ENCODE data around the gene NRN1.

The NRN1 gene

GRCh38 chr6:6002848-6003620 is 3.7 kb downstream of the NRN1 start:
- in situ Hi-C loops (cut with HindIII; ENCODE audit: low sequenced_read_pairs), result no loop called here

- in situ Hi-C loops (cut with HindIII; ENCODE audit: low sequenced_read_pairs), result no loop called here
Measured at GRCh38 chr6:6002005-6002847, 4.5 kb downstream of the NRN1 start.

- in situ Hi-C loops (cut with HindIII; ENCODE audit: low sequenced_read_pairs), result no loop called here
Measured at GRCh38 chr6:6001443-6001842, 5.3 kb downstream of the NRN1 start.

GRCh38 chr6:5999688-6000608 is 6.8 kb downstream of the NRN1 start:
- in situ Hi-C loops (cut with HindIII; ENCODE audit: low sequenced_read_pairs), result no loop called here

GRCh38 chr6:5998711-5999687 is 7.7 kb downstream of the NRN1 start:
- in situ Hi-C loops (cut with HindIII; ENCODE audit: low sequenced_read_pairs), result no loop called here

GRCh38 chr6:5998236-5998635 is 8.5 kb downstream of the NRN1 start:
- in situ Hi-C loops (cut with HindIII; ENCODE audit: low sequenced_read_pairs), result no loop called here

GRCh38 chr6:5997420-5997987 is 9.2 kb downstream of the NRN1 start:
- in situ Hi-C loops (cut with HindIII; ENCODE audit: low sequenced_read_pairs), result no loop called here

GRCh38 chr6:5996714-5997419 is 9.9 kb downstream of the NRN1 start:
- in situ Hi-C loops (cut with HindIII; ENCODE audit: low sequenced_read_pairs), result no loop called here

- in situ Hi-C loops (cut with HindIII; ENCODE audit: low sequenced_read_pairs), result no loop called here
Measured at GRCh38 chr6:5995949-5996713, 10.6 kb downstream of the NRN1 start.

- in situ Hi-C loops (cut with HindIII; ENCODE audit: low sequenced_read_pairs), result no loop called here
Measured at GRCh38 chr6:5995658-5995948, 11.1 kb downstream of the NRN1 start.

- in situ Hi-C loops (cut with HindIII; ENCODE audit: low sequenced_read_pairs), result no loop called here
Measured at GRCh38 chr6:5994999-5995657, 11.6 kb downstream of the NRN1 start.

GRCh38 chr6:5994234-5994998 is 12.3 kb downstream of the NRN1 start:
- in situ Hi-C loops (cut with HindIII; ENCODE audit: low sequenced_read_pairs), result no loop called here

GRCh38 chr6:5992551-5993225 is 14.0 kb downstream of the NRN1 start:
- in situ Hi-C loops (cut with HindIII; ENCODE audit: low sequenced_read_pairs), result no loop called here

GRCh38 chr6:5990786-5991185 is 15.9 kb downstream of the NRN1 start:
- in situ Hi-C loops (cut with HindIII; ENCODE audit: low sequenced_read_pairs), result no loop called here

- in situ Hi-C loops (cut with HindIII; ENCODE audit: low sequenced_read_pairs), result no loop called here
Measured at GRCh38 chr6:5989141-5989723, 17.5 kb downstream of the NRN1 start.

GRCh38 chr6:5986861-5987260 is 19.9 kb downstream of the NRN1 start:
- in situ Hi-C loops (cut with HindIII; ENCODE audit: low sequenced_read_pairs), result no loop called here
